HCT116 (cell line): ENCODE data around the gene GMDS. TPM values are rescaled to one million over a fixed set of nuclear protein-coding genes. Genes with fewer than 3 reads are reported as not detected.

Experiments used
- ATAC-seq: fragments of 200-7000 bp; cut with Tn5 transposase; 2 replicates; pipeline ENCODE4 v1.9.1; 2020; ENCODE audit warnings: mild to moderate bottlenecking, moderate library complexity
- BruUV-seq: library from RNA; stranded (reverse); fragments of 400-500 nt; replicated peaks from 2 replicates; lab custom pipeline; 2021; lab: Mats Ljungman, UMichigan
- CTCF ChIA-PET: fragments of 300-600 bp; sonication (Branson Sonifier 250); formaldehyde crosslinking; loops from one replicate; lab custom pipeline; 2021; ENCODE audit warnings: antibody characterized with exemption; lab: Charles Lee
- POLR2A ChIA-PET: fragments of 300-600, 350-600 bp; sonication (Branson Sonifier 250); formaldehyde crosslinking; loops from one replicate; lab custom pipeline; 2021; ENCODE audit warnings: antibody characterized with exemption; lab: Charles Lee
- RAD21 ChIA-PET, 2 experiments: fragments of 300-600 bp; sonication (Branson Sonifier 250); formaldehyde crosslinking; loops; one replicate each; lab custom pipeline; 2023; ENCODE audit warnings: low total read pairs in 2 of 2; ENCODE audit not compliant: uncharacterized antibody in 2 of 2, unreplicated experiment in 2 of 2, low non-redundant PET in 1 of 2; lab: Charles Lee
- DNase-seq: peaks from one replicate; pipeline ENCODE4 v3.0.0-alpha.2; 2010; ENCODE audit warnings: low read depth, low spot score
- H2AFZ ChIP-seq: fragments of 200-600 bp; shearing (Covaris generic), sonication (generic); 2 replicates; pipeline ENCODE4 v1.6.1; 2017; ENCODE audit warnings: low read depth, mixed run types, mixed read lengths, antibody characterized with exemption, low read length; ENCODE audit not compliant: poor library complexity, severe bottlenecking
- H3K27ac ChIP-seq: 2 replicates; pipeline ENCODE4 v1.5.1; 2012; ENCODE audit warnings: low read depth, low read length
- H3K27me3 ChIP-seq: fragments of 200-600 bp; sonication (generic); 2 replicates; pipeline ENCODE4 v1.6.1; 2016; ENCODE audit warnings: mixed run types, low read length, mixed read lengths; ENCODE audit not compliant: insufficient read depth
- H3K36me3 ChIP-seq, 2 experiments: fragments of 200-500 bp in 1 of 2; fragments of 200-600 bp in 1 of 2; sonication (Bioruptor generic) in 1 of 2; sonication (generic) in 1 of 2; 2 replicates each; pipeline versions ENCODE4 v1.5.1 to v1.6.1; 2014 to 2016; ENCODE audit warnings: low read length in 2 of 2, inconsistent platforms in 1 of 2, mixed read lengths in 1 of 2, mixed run types in 1 of 2; ENCODE audit not compliant: insufficient read depth in 2 of 2, control insufficient read depth in 1 of 2
- H3K4me1 ChIP-seq, 2 experiments: fragments of 200-600 bp in 1 of 2; sonication (generic) in 1 of 2; 2 replicates each; pipeline versions ENCODE4 v1.5.1 to v1.6.1; 2012 to 2017; ENCODE audit warnings: low read length in 2 of 2, inconsistent platforms in 1 of 2, mild to moderate bottlenecking in 1 of 2, mixed read lengths in 1 of 2, mixed run types in 1 of 2, moderate library complexity in 1 of 2; ENCODE audit not compliant: insufficient read depth in 2 of 2, control insufficient read depth in 1 of 2
- H3K4me2 ChIP-seq: fragments of 200-600 bp; sonication (generic); 2 replicates; pipeline ENCODE4 v1.6.1; 2017; ENCODE audit warnings: mixed run types, low read length, mixed read lengths
- H3K4me3 ChIP-seq, 2 experiments: fragments of 200-600 bp in 1 of 2; sonication (generic) in 1 of 2; replicated peaks in 1 of 2; 2 replicates each; pipeline ENCODE4 v1.5.1; 2011 to 2016; ENCODE audit warnings: low read length in 2 of 2, control low read depth in 1 of 2, low read depth in 1 of 2, mild to moderate bottlenecking in 1 of 2, mixed read lengths in 1 of 2, mixed run types in 1 of 2
- H3K79me2 ChIP-seq: fragments of 200-600 bp; sonication (generic); 2 replicates; pipeline ENCODE4 v1.6.1; 2017; ENCODE audit warnings: mild to moderate bottlenecking, mixed run types, low read length, moderate library complexity, mixed read lengths; ENCODE audit not compliant: insufficient read depth
- H3K9ac ChIP-seq: fragments of 200-600 bp; sonication (generic); 2 replicates; pipeline ENCODE4 v1.6.1; 2016; ENCODE audit warnings: low read length, mixed read lengths
- H3K9me2 ChIP-seq: fragments of 200-600 bp; sonication (generic), shearing (Covaris generic); 2 replicates; pipeline ENCODE4 v1.6.1; 2017; ENCODE audit warnings: mixed run types, mild to moderate bottlenecking, moderate library complexity; ENCODE audit not compliant: insufficient read depth
- H3K9me3 ChIP-seq, 2 experiments: fragments of 200-500 bp in 1 of 2; fragments of 200-600 bp in 1 of 2; sonication (Bioruptor generic) in 1 of 2; sonication (generic) in 1 of 2; 2 replicates each; pipeline ENCODE4 v1.6.1; 2014 to 2017; ENCODE audit warnings: low read length in 2 of 2, mixed read lengths in 2 of 2, inconsistent platforms in 1 of 2, low read depth in 1 of 2, mild to moderate bottlenecking in 1 of 2, mixed run types in 1 of 2, moderate library complexity in 1 of 2; ENCODE audit not compliant: control insufficient read depth in 1 of 2, insufficient read depth in 1 of 2
- H4K20me1 ChIP-seq: fragments of 200-600 bp; sonication (generic), shearing (Covaris generic); 2 replicates; pipeline ENCODE4 v1.6.1; 2017; ENCODE audit warnings: mixed run types, mild to moderate bottlenecking, moderate library complexity; ENCODE audit not compliant: insufficient read depth
- ATF3 ChIP-seq: IDR thresholded peaks from 2 replicates; pipeline ENCODE4 v1.6.1; 2012
- CBX3 ChIP-seq: IDR thresholded peaks from 2 replicates; pipeline ENCODE4 v1.6.1; 2012; ENCODE audit warnings: low read depth
- CEBPB ChIP-seq: IDR thresholded peaks from 2 replicates; pipeline ENCODE4 v1.6.1; 2012; ENCODE audit warnings: low read depth
- CTCF ChIP-seq, 3 experiments: fragments of 200-600 bp in 1 of 3; sonication (generic) in 1 of 3; IDR thresholded peaks in 2 of 3; conservative IDR thresholded peaks in 1 of 3; 2 replicates each; pipeline ENCODE4 v1.5.1; 2012 to 2017; ENCODE audit warnings: low read depth in 2 of 3, low read length in 2 of 3, antibody characterized with exemption in 1 of 3, borderline replicate concordance in 1 of 3, control low read depth in 1 of 3, mild to moderate bottlenecking in 1 of 3, mixed read lengths in 1 of 3, mixed run types in 1 of 3, moderate library complexity in 1 of 3; ENCODE audit not compliant: insufficient read depth in 1 of 3
- EGR1 ChIP-seq: IDR thresholded peaks from 2 replicates; pipeline ENCODE4 v1.6.1; 2012; ENCODE audit warnings: low read depth
- ELF1 ChIP-seq: IDR thresholded peaks from 2 replicates; pipeline ENCODE4 v1.6.1; 2012; ENCODE audit warnings: low read depth, borderline replicate concordance
- EZH2 ChIP-seq: fragments of 200-600 bp; sonication (generic); IDR thresholded peaks from 2 replicates; pipeline ENCODE4 v1.6.1; 2017; ENCODE audit warnings: antibody characterized with exemption, mixed run types
- EZH2phosphoT487 ChIP-seq: fragments of 200-600 bp; IDR thresholded peaks from 2 replicates; pipeline ENCODE4 v1.6.1; 2018; ENCODE audit warnings: antibody characterized with exemption, borderline replicate concordance
- JUND ChIP-seq: IDR thresholded peaks from 2 replicates; pipeline ENCODE4 v1.6.1; 2012
- POLR2A ChIP-seq: IDR thresholded peaks from 2 replicates; pipeline ENCODE4 v1.7.0; 2011; ENCODE audit warnings: borderline replicate concordance; ENCODE audit not compliant: insufficient read depth, insufficient read length; ENCODE audit errors: extremely low read depth
- POLR2AphosphoS5 ChIP-seq: IDR thresholded peaks from 2 replicates; pipeline ENCODE4 v1.6.1; 2011; ENCODE audit warnings: mild to moderate bottlenecking, low read depth, low read length, moderate library complexity
- RAD21 ChIP-seq: IDR thresholded peaks from 2 replicates; pipeline ENCODE4 v1.6.1; 2012; ENCODE audit warnings: low read depth, mild to moderate bottlenecking
- REST ChIP-seq: IDR thresholded peaks from 2 replicates; pipeline ENCODE4 v1.6.1; 2012; ENCODE audit warnings: low read depth
- SIN3A ChIP-seq: IDR thresholded peaks from 2 replicates; pipeline ENCODE4 v1.6.1; 2012; ENCODE audit warnings: low read depth
- SP1 ChIP-seq: IDR thresholded peaks from 2 replicates; pipeline ENCODE4 v1.6.1; 2012; ENCODE audit warnings: low read depth
- SRF ChIP-seq: IDR thresholded peaks from 2 replicates; pipeline ENCODE4 v1.6.1; 2012; ENCODE audit warnings: low read depth
- YY1 ChIP-seq: IDR thresholded peaks from 2 replicates; pipeline ENCODE4 v1.6.1; 2011; ENCODE audit warnings: low read length, low read depth, moderate library complexity, mild to moderate bottlenecking; ENCODE audit not compliant: insufficient replicate concordance; ENCODE audit errors: extremely low read depth
- ZNF274 ChIP-seq: fragments of 200-500 bp; sonication (Bioruptor generic); IDR thresholded peaks from 2 replicates; pipeline ENCODE4 v1.6.1; 2014; ENCODE audit warnings: mild to moderate bottlenecking, low read depth, low read length, inconsistent platforms
- intact Hi-C: fragments of 100-400 bp; cut with micrococcal nuclease; formaldehyde crosslinking; loops from 2 replicates; pipeline ENCODE4 v1.10.0; 2022
- total RNA-seq: library from RNA; stranded (reverse); gene quantifications from one replicate; pipeline ENCODE4 v1.2.1, GENCODE V29; 2021; ENCODE audit not compliant: unreplicated experiment

The GMDS gene
- total RNA-seq, 1 experiment from 2014 or later: 34.4 TPM

- H3K27me3 ChIP-seq: no peaks in the 10 kb centered on the region
- ATAC-seq (no peak), DNase-seq (no peak)
- no peak for TF ChIP-seq ZNF274
- no peak for TF ChIP-seq CEBPB
- no peak for TF ChIP-seq EZH2phosphoT487
- no peak for TF ChIP-seq REST
- TF ChIP-seq SRF: no peak
- TF ChIP-seq ELF1: no peak
- TF ChIP-seq ATF3: no peak
- TF ChIP-seq SIN3A: no peak
- TF ChIP-seq YY1: no peak
- no peak for TF ChIP-seq JUND
- no peak for TF ChIP-seq SP1
- no peak for TF ChIP-seq EGR1
- TF ChIP-seq CTCF (IDR thresholded peaks at IDR 0.05 in 2 of 3, conservative IDR thresholded peaks at IDR 0.05 in 1 of 3; ENCODE audit: borderline replicate concordance in 1 of 3, insufficient read depth in 1 of 3, low read depth in 2 of 3, low read length in 2 of 3): no peak
- TF ChIP-seq POLR2AphosphoS5: no peak
- TF ChIP-seq POLR2A: no peak
- TF ChIP-seq EZH2: no peak
- no peak for TF ChIP-seq RAD21
- TF ChIP-seq CBX3: no peak
- ChIA-PET RAD21 (no interaction called here), CTCF (no interaction called here), POLR2A (no interaction called here)
- H3K4me1 ChIP-seq: no peaks in the 10 kb centered on the region; a peak in 2 of 4 replicates
- H3K27ac ChIP-seq: no peak overlapping the region
- intact Hi-C loops: no loop called here
- H4K20me1 ChIP-seq: no peaks in the 10 kb centered on the region
- no peaks in the 10 kb centered on the region for H3K9me2 ChIP-seq
- H3K4me2 ChIP-seq: no peak overlapping the region
- no peaks in the 10 kb centered on the region for H3K79me2 ChIP-seq
- no peak overlapping the region for H3K9ac ChIP-seq
- H3K4me3 ChIP-seq: no peak overlapping the region
- H3K36me3 ChIP-seq: no peaks in the 10 kb centered on the region
- no TSS peak for BruUV-seq
- H3K9me3 ChIP-seq: no peaks in the 10 kb centered on the region
- H2AFZ ChIP-seq: no peak overlapping the region
Observed at GRCh38 chr6:1758076-1758679, 487.2 kb downstream of the GMDS start.
